DOHH2 (cell line): ENCODE measurements around the gene PCDHGA6.
A peak's percentile ranks its signal among the peaks of the same experiment; 100 is the strongest.

Source experiments
- CTCF ChIP-seq: fragments of 200-600 bp; sonication (generic); IDR thresholded peaks from one replicate; pipeline ENCODE4 v1.5.1; 2014; ENCODE audit warnings: antibody characterized with exemption, mild to moderate bottlenecking, low read depth, low read length; ENCODE audit not compliant: poor library complexity, severe bottlenecking
- EZH2phosphoT487 ChIP-seq: fragments of 200-600 bp; sonication (generic); IDR thresholded peaks from 2 replicates; pipeline ENCODE4 v1.6.1; 2017; ENCODE audit warnings: borderline replicate concordance, mild to moderate bottlenecking, antibody characterized with exemption, low read length, moderate library complexity, mixed read lengths

GRCh38 chr5:141343242-141343952 lies 30.3 kb upstream of the PCDHGA6 start, which contains the start of gene PCDHGA3:
- TF ChIP-seq CTCF: peak; percentile 65
- TF ChIP-seq EZH2phosphoT487: no peak
